Fibroblast of mammary gland (primary cell): ENCODE data around the gene UQCC2.

Experiments used
- DNase-seq: peaks from one replicate; pipeline ENCODE4 v3.0.0-alpha.2; 2010; ENCODE audit warnings: low read depth
- H3K4me3 ChIP-seq: 2 replicates; pipeline ENCODE4 v1.5.1; 2011; ENCODE audit warnings: low read depth, mild to moderate bottlenecking, low read length, moderate library complexity; ENCODE audit not compliant: control insufficient read depth
- CTCF ChIP-seq: conservative IDR thresholded peaks from 2 replicates; pipeline ENCODE4 v1.5.1; 2011; ENCODE audit warnings: low read depth, low read length, inconsistent platforms; ENCODE audit not compliant: control insufficient read depth, insufficient read depth

The UQCC2 gene

DNA sequence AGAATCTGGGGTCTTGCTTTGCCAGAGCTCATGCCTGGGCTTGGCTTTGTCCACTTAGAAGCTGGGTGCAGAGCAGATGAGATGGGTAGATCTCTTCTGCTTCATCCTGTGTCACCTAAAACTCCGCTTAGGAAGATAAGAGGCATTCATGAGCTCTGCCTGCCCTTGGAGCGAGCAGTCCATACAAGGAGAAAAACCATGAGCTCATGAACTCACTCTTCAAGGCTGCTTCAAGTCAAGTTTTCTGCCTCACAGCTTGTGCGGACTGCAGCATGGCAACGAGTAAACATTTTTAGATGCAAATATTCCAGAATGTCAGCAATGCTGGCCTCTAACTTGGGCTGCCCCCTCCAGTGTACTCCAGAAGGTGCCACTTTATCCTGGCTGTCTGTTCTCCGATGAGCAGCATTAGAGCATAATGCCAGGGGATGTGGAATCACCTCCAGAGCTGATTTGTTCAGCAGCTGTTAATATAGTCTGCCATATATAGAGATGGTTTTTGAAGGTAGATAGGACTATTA, 10.7 kb upstream of the UQCC2 start:
- no peak for DNase-seq
- no peak for TF ChIP-seq CTCF

GRCh38 chr6:33721508-33721907, 10.0 kb upstream of the UQCC2 start:
- no peak overlapping the region for H3K4me3 ChIP-seq
- no peak for TF ChIP-seq CTCF
- DNase-seq: no peak

More for the DNA sequence above, 10.7 kb upstream of the UQCC2 start:
- no peak overlapping the region for H3K4me3 ChIP-seq

- TF ChIP-seq CTCF: no peak
- no peak for DNase-seq
- H3K4me3 ChIP-seq: no peak overlapping the region
Measured at GRCh38 chr6:33720998-33721397, 9.5 kb upstream of the UQCC2 start.

GRCh38 chr6:33719326-33719987, 8.0 kb upstream of the UQCC2 start:
- H3K4me3 ChIP-seq: no peak overlapping the region
- no peak for TF ChIP-seq CTCF
- no peak for DNase-seq

DNA sequence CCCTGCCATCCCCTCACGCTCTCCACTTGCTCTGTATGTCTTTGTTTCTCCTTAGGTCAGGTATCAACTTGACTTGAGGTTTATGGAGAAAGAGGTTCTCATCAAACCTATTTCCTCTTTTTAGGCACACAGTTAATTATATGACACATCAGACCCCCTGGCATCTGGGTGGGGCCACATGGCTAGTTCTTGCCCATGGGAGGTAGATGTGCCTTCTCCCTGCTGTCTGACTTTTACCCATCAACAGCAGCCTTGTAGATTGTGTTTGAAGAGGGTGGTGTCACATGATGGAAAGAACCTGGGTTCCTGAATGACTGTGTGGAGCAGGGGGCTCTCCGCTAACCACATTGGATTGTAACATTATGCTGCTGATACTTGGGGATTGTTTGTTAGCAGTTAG, 7.2 kb upstream of the UQCC2 start:
- no peak overlapping the region for H3K4me3 ChIP-seq
- TF ChIP-seq CTCF: no peak
- DNase-seq: no peak

DNA sequence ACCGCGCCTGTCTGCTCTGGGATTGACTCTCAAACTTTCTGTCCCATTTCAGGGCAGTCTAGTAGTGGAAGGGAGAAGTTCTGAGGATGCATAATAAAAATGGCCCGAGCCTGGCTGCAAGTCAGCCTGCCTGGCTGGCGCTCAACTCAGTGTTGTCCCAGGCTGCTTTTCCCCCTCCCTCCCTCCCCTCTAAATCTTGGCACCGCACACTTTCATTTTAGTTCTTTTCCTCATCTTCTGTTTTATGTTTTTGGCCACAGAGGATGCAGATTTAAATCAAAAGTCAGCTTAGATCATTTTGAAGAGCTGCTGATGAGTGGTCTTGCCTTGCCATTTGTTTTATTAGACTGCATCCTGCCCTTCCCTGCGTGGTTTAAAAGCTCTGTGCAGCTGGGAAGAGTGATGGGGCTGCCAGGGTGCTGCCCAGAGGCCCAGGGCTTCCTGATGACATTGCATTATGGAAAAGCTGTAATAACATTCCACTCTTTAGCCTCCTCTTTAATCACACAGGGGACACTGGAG, 6.5 kb upstream of the UQCC2 start:
- TF ChIP-seq CTCF: no peak
- DNase-seq: no peak
- no peak overlapping the region for H3K4me3 ChIP-seq
